Measurements from ENCODE around the gene SYNGR3. TPM values are rescaled to one million over a fixed set of nuclear protein-coding genes. Genes with fewer than 3 reads are reported as not detected.
A peak's percentile ranks its signal among the peaks of the same experiment; 100 is the strongest.

The SYNGR3 gene
- total and polyA plus RNA-seq, 2 of the 13 experiments (the other 11 are each of a cell fraction or from before 2014, with no cell fraction given) = 0.97 to 5.7 TPM

GRCh38 chr16:1983544-1984346 lies 6.0 kb upstream of the SYNGR3 start, which contains the start of gene GFER (continued):
- TF ChIP-seq DMTF1 (CRISPR knock-in tag; IDR thresholded peaks at IDR 0.05) = no peak
- TF ChIP-seq RXRB (CRISPR knock-in tag; IDR thresholded peaks at IDR 0.05; ENCODE audit: borderline replicate concordance) = peak; percentile 20; the same call in 1 of the 2 replicates
- no peak for TF ChIP-seq NR1H2 (CRISPR knock-in tag; IDR thresholded peaks at IDR 0.05; ENCODE audit: borderline replicate concordance, low read depth)
- no peak for TF ChIP-seq PCBP2 (optimal IDR thresholded peaks at IDR 0.05; ENCODE audit: low read depth, low read length, poor library complexity, severe bottlenecking)
- TF ChIP-seq ISX (CRISPR knock-in tag; conservative IDR thresholded peaks at IDR 0.05) = no peak
- TF ChIP-seq ZNF142 (CRISPR knock-in tag; IDR thresholded peaks at IDR 0.05) = peak; percentile 51; the same call in 1 of the 2 replicates
- TF ChIP-seq CEBPZ (IDR thresholded peaks at IDR 0.05; ENCODE audit: low read length) = no peak
- TF ChIP-seq ZNF720 (CRISPR knock-in tag; IDR thresholded peaks at IDR 0.05) = no peak
- TF ChIP-seq ZNF746 (CRISPR knock-in tag; IDR thresholded peaks at IDR 0.05) = no peak; the same call in 1 of the 2 replicates
- TF ChIP-seq SIN3A (IDR thresholded peaks at IDR 0.05; ENCODE audit: borderline replicate concordance, low read depth, low read length) = peak; percentile 63; the same call in 1 of the 2 replicates
- TF ChIP-seq TAF15 (IDR thresholded peaks at IDR 0.05; ENCODE audit: low read depth, low read length, poor library complexity, severe bottlenecking) = peak; percentile 28
- peak; percentile 54; the same call in 1 of the 2 replicates for TF ChIP-seq ZNF552 (CRISPR knock-in tag; IDR thresholded peaks at IDR 0.05; ENCODE audit: borderline replicate concordance)
- TF ChIP-seq ZNF607 (CRISPR knock-in tag; IDR thresholded peaks at IDR 0.05; ENCODE audit: borderline replicate concordance) = peak; percentile 11; the same call in 1 of the 2 replicates
- TF ChIP-seq TERF1 (CRISPR knock-in tag; IDR thresholded peaks at IDR 0.05) = no peak
- peak; percentile 74 for TF ChIP-seq ZNF788 (CRISPR knock-in tag; IDR thresholded peaks at IDR 0.05; ENCODE audit: borderline replicate concordance)

Measured in HepG2 (cell line).